Measurements from ENCODE around the gene LSAMP. TPM values are rescaled to one million over a fixed set of nuclear protein-coding genes. Genes with fewer than 3 reads are reported as not detected.
"Not testable (repeated sequence)": the region's sequence is repeated elsewhere in the genome, so short reads cannot be mapped to it uniquely, and the experiment has no call there.

Gene LSAMP
- total RNA-seq, 1 experiment from 2014 or later = 10.1 TPM

GRCh38 chr3:115792206-115792955 is 652.9 kb downstream of the LSAMP start:
- no peaks in the 10 kb centered on the region for H3K27me3 ChIP-seq (replicated peaks; ENCODE audit: insufficient read depth, low read depth, low read length, poor library complexity)
- BruUV-seq (replicated peaks) = no TSS peak
- no peak for DNase-seq (ENCODE audit: low spot score)
- H3K4me1 ChIP-seq (ENCODE audit: insufficient read depth, low read length, poor library complexity, severe bottlenecking) = no peaks in the 10 kb centered on the region
- H3K4me3 ChIP-seq (ENCODE audit: low read depth, low read length, poor library complexity, severe bottlenecking) = no peak overlapping the region
- TF ChIP-seq CTCF (conservative IDR thresholded peaks at IDR 0.05; ENCODE audit: low read depth, low read length) (no peak), EZH2 (IDR thresholded peaks at IDR 0.05; ENCODE audit: borderline replicate concordance, low read depth, low read length, poor library complexity, severe bottlenecking) (no peak)
- no peak overlapping the region for H3K27ac ChIP-seq (ENCODE audit: low read depth, low read length, poor library complexity, severe bottlenecking)
- H3K36me3 ChIP-seq (ENCODE audit: insufficient read depth, low read length, poor library complexity, severe bottlenecking) = no peaks in the 10 kb centered on the region
- POLR2A ChIA-PET (ENCODE audit: low non-redundant PET) = no interaction called here
- H3K9me3 ChIP-seq (ENCODE audit: low read depth, low read length, poor library complexity, severe bottlenecking) = no peaks in the 10 kb centered on the region
- intact Hi-C loops (cut with micrococcal nuclease; ENCODE audit: unreplicated experiment) = no loop called here
- CTCF ChIA-PET = no interaction called here

GRCh38 chr3:115791271-115792153 is 653.8 kb downstream of the LSAMP start:
- H3K36me3 ChIP-seq (ENCODE audit: insufficient read depth, low read length, poor library complexity, severe bottlenecking); H3K27ac ChIP-seq (ENCODE audit: low read depth, low read length, poor library complexity, severe bottlenecking); H3K4me1 ChIP-seq (ENCODE audit: insufficient read depth, low read length, poor library complexity, severe bottlenecking); H3K27me3 ChIP-seq (replicated peaks; ENCODE audit: insufficient read depth, low read depth, low read length, poor library complexity); BruUV-seq (replicated peaks); DNase-seq (ENCODE audit: low spot score); CTCF ChIA-PET; intact Hi-C loops (cut with micrococcal nuclease; ENCODE audit: unreplicated experiment); H3K9me3 ChIP-seq (ENCODE audit: low read depth, low read length, poor library complexity, severe bottlenecking); POLR2A ChIA-PET (ENCODE audit: low non-redundant PET); H3K4me3 ChIP-seq (ENCODE audit: low read depth, low read length, poor library complexity, severe bottlenecking): not testable (repeated sequence)

- Histone ChIP-seq H3K36me3 (ENCODE audit: insufficient read depth, low read length, poor library complexity, severe bottlenecking) (no peaks in the 10 kb centered on the region), H3K4me1 (ENCODE audit: insufficient read depth, low read length, poor library complexity, severe bottlenecking) (no peaks in the 10 kb centered on the region), H3K27me3 (replicated peaks; ENCODE audit: insufficient read depth, low read depth, low read length, poor library complexity) (no peaks in the 10 kb centered on the region), H3K27ac (ENCODE audit: low read depth, low read length, poor library complexity, severe bottlenecking) (no peak overlapping the region), H3K9me3 (ENCODE audit: low read depth, low read length, poor library complexity, severe bottlenecking) (no peaks in the 10 kb centered on the region), H3K4me3 (ENCODE audit: low read depth, low read length, poor library complexity, severe bottlenecking) (no peak overlapping the region)
- BruUV-seq (replicated peaks) = no TSS peak
- TF ChIP-seq EZH2 (IDR thresholded peaks at IDR 0.05; ENCODE audit: borderline replicate concordance, low read depth, low read length, poor library complexity, severe bottlenecking) (no peak), CTCF (conservative IDR thresholded peaks at IDR 0.05; ENCODE audit: low read depth, low read length) (no peak)
- DNase-seq (ENCODE audit: low spot score) = peak; percentile 81
- ChIA-PET CTCF (no interaction called here), POLR2A (ENCODE audit: low non-redundant PET) (no interaction called here)
- intact Hi-C loops (cut with micrococcal nuclease; ENCODE audit: unreplicated experiment) = no loop called here
Measured at GRCh38 chr3:115790759-115791158, 654.5 kb downstream of the LSAMP start.

Data from A673 (cell line).